ENCODE results near the gene EEF1AKMT1.
A peak's percentile ranks its signal among the peaks of the same experiment; 100 is the strongest.

EEF1AKMT1 gene, protein sequence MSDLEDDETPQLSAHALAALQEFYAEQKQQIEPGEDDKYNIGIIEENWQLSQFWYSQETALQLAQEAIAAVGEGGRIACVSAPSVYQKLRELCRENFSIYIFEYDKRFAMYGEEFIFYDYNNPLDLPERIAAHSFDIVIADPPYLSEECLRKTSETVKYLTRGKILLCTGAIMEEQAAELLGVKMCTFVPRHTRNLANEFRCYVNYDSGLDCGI

GRCh38 chr13:20773194-20774080, at the start of gene EEF1AKMT1:
EEF1AKMT1 (minus strand) TSS chr13:20773961; CDS start chr13:20757598, 16,363 bp downstream.
- peaks cover 3% of the 10 kb centered on the region for H3K36me3 ChIP-seq (ENCODE audit: control insufficient read depth, insufficient read depth, low read length)
- peaks cover 4% of the 10 kb centered on the region for H3K4me1 ChIP-seq (ENCODE audit: control insufficient read depth, insufficient read depth, low read length)
- H3K27me3 ChIP-seq (ENCODE audit: control insufficient read depth, insufficient read depth, low read length), result no peaks in the 10 kb centered on the region
- peak within 1 kb of the TSS; percentile 95 for H3K4me3 ChIP-seq (ENCODE audit: low read length)
- H3K27ac ChIP-seq (ENCODE audit: low read depth, low read length), result peak within 1 kb of the TSS; percentile 83
- H3K9ac ChIP-seq (ENCODE audit: low read length), result peak within 1 kb of the TSS; percentile 86

- H3K9ac ChIP-seq (ENCODE audit: low read length), result no peak overlapping the region
- no peak overlapping the region for H3K4me3 ChIP-seq (ENCODE audit: low read length)
- no peak overlapping the region for H3K27ac ChIP-seq (ENCODE audit: low read depth, low read length)
- H3K27me3 ChIP-seq (ENCODE audit: control insufficient read depth, insufficient read depth, low read length), result no peaks in the 10 kb centered on the region
- H3K36me3 ChIP-seq (ENCODE audit: control insufficient read depth, insufficient read depth, low read length), result no peaks in the 10 kb centered on the region
- H3K4me1 ChIP-seq (ENCODE audit: control insufficient read depth, insufficient read depth, low read length), result peaks cover 6% of the 10 kb centered on the region
These were observed 49.3 kb upstream of the EEF1AKMT1 start for GRCh38 chr13:20823071-20823470.

GRCh38 chr13:20822406-20822805, 48.6 kb upstream of the EEF1AKMT1 start:
- no peaks in the 10 kb centered on the region for H3K27me3 ChIP-seq (ENCODE audit: control insufficient read depth, insufficient read depth, low read length)
- H3K27ac ChIP-seq (ENCODE audit: low read depth, low read length), result no peak overlapping the region
- H3K4me3 ChIP-seq (ENCODE audit: low read length), result no peak overlapping the region
- peaks cover 6% of the 10 kb centered on the region for H3K4me1 ChIP-seq (ENCODE audit: control insufficient read depth, insufficient read depth, low read length)
- H3K9ac ChIP-seq (ENCODE audit: low read length), result no peak overlapping the region
- no peaks in the 10 kb centered on the region for H3K36me3 ChIP-seq (ENCODE audit: control insufficient read depth, insufficient read depth, low read length)

DNA sequence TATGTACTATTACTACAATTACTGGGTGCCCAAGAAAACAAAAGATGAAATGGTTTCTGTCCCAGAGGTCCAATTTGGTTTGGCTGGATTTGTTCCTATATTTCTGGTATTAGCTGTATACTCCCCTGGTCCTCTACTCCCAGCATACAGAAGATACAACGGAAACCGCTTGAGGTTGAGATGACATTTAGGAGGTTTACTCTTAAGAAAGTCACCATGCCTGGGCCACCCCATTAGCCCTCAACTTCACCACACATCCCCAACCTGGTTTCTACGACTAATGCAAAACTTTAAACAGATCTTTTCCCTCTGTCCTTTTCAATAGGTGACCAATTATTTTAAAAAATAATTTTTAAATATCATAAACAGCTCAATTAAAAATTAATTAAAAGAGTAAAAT, 46.0 kb upstream of the EEF1AKMT1 start:
- H3K4me3 ChIP-seq (ENCODE audit: low read length), result no peak overlapping the region
- H3K27ac ChIP-seq (ENCODE audit: low read depth, low read length), result no peak overlapping the region
- no peaks in the 10 kb centered on the region for H3K27me3 ChIP-seq (ENCODE audit: control insufficient read depth, insufficient read depth, low read length)
- no peaks in the 10 kb centered on the region for H3K4me1 ChIP-seq (ENCODE audit: control insufficient read depth, insufficient read depth, low read length)
- no peak overlapping the region for H3K9ac ChIP-seq (ENCODE audit: low read length)
- no peaks in the 10 kb centered on the region for H3K36me3 ChIP-seq (ENCODE audit: control insufficient read depth, insufficient read depth, low read length)

DNA sequence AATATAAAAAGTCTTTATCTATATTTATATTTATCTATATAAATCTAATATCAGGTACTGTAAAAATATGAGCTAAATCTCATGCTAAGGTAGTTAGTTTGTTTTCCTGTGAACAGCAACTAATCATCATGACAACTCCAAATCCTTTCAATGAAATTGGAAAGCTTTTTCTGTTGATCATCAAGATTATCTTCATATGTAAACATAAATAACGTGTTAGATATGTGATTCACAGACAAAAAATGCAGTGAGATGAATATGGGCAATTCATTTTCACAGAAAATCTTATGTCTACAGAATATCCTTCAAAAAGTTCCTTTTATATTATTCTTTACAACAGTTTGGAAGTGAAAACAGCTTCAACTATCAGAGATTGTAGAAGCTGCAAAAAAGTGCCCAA, 41.7 kb upstream of the EEF1AKMT1 start:
- H3K9ac ChIP-seq (ENCODE audit: low read length), result no peak overlapping the region
- no peak overlapping the region for H3K4me3 ChIP-seq (ENCODE audit: low read length)
- no peaks in the 10 kb centered on the region for H3K36me3 ChIP-seq (ENCODE audit: control insufficient read depth, insufficient read depth, low read length)
- H3K27me3 ChIP-seq (ENCODE audit: control insufficient read depth, insufficient read depth, low read length), result no peaks in the 10 kb centered on the region
- no peak overlapping the region for H3K27ac ChIP-seq (ENCODE audit: low read depth, low read length)
- H3K4me1 ChIP-seq (ENCODE audit: control insufficient read depth, insufficient read depth, low read length), result peaks cover 8% of the 10 kb centered on the region

- no peaks in the 10 kb centered on the region for H3K36me3 ChIP-seq (ENCODE audit: control insufficient read depth, insufficient read depth, low read length)
- H3K4me1 ChIP-seq (ENCODE audit: control insufficient read depth, insufficient read depth, low read length), result peaks cover 8% of the 10 kb centered on the region
- no peaks in the 10 kb centered on the region for H3K27me3 ChIP-seq (ENCODE audit: control insufficient read depth, insufficient read depth, low read length)
- H3K9ac ChIP-seq (ENCODE audit: low read length), result no peak overlapping the region
- no peak overlapping the region for H3K4me3 ChIP-seq (ENCODE audit: low read length)
- H3K27ac ChIP-seq (ENCODE audit: low read depth, low read length), result peak overlapping the region; percentile 64
These were observed 40.6 kb upstream of the EEF1AKMT1 start for GRCh38 chr13:20814224-20814910.

- Histone ChIP-seq H3K36me3 (ENCODE audit: control insufficient read depth, insufficient read depth, low read length) (no peaks in the 10 kb centered on the region), H3K27ac (ENCODE audit: low read depth, low read length) (no peak overlapping the region), H3K9ac (ENCODE audit: low read length) (no peak overlapping the region), H3K27me3 (ENCODE audit: control insufficient read depth, insufficient read depth, low read length) (no peaks in the 10 kb centered on the region), H3K4me1 (ENCODE audit: control insufficient read depth, insufficient read depth, low read length) (peaks cover 8% of the 10 kb centered on the region), H3K4me3 (ENCODE audit: low read length) (no peak overlapping the region)
These were observed 39.1 kb upstream of the EEF1AKMT1 start for GRCh38 chr13:20812890-20813289.

DNA sequence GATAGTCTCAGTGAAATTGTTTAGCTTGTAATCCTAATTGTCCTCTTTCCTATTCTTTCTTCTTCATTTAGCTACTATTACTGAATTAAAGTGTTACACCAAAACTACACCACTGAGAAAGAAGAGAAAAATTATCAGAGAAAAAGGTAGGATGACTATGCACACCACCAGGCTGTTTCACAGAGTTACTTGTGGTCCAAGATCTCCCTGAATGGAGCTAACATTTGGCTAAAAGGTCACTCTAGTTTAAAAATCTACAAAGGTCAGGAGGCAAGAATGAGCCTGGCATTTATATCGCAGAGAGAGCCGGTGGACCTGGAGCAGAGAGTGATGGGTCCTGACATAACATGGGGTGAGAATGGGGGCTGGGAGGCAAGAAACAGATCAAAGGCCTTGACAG, 37.0 kb upstream of the EEF1AKMT1 start:
- H3K4me1 ChIP-seq (ENCODE audit: control insufficient read depth, insufficient read depth, low read length), result peaks cover 8% of the 10 kb centered on the region
- no peak overlapping the region for H3K4me3 ChIP-seq (ENCODE audit: low read length)
- H3K27me3 ChIP-seq (ENCODE audit: control insufficient read depth, insufficient read depth, low read length), result no peaks in the 10 kb centered on the region
- H3K36me3 ChIP-seq (ENCODE audit: control insufficient read depth, insufficient read depth, low read length), result no peaks in the 10 kb centered on the region
- no peak overlapping the region for H3K27ac ChIP-seq (ENCODE audit: low read depth, low read length)
- no peak overlapping the region for H3K9ac ChIP-seq (ENCODE audit: low read length)

- Histone ChIP-seq H3K27ac (ENCODE audit: low read depth, low read length) (no peak overlapping the region), H3K36me3 (ENCODE audit: control insufficient read depth, insufficient read depth, low read length) (peaks cover 4% of the 10 kb centered on the region), H3K4me1 (ENCODE audit: control insufficient read depth, insufficient read depth, low read length) (peaks cover 8% of the 10 kb centered on the region), H3K4me3 (ENCODE audit: low read length) (no peak overlapping the region), H3K27me3 (ENCODE audit: control insufficient read depth, insufficient read depth, low read length) (no peaks in the 10 kb centered on the region), H3K9ac (ENCODE audit: low read length) (no peak overlapping the region)
These were observed 35.1 kb upstream of the EEF1AKMT1 start for GRCh38 chr13:20808874-20809273.

DNA sequence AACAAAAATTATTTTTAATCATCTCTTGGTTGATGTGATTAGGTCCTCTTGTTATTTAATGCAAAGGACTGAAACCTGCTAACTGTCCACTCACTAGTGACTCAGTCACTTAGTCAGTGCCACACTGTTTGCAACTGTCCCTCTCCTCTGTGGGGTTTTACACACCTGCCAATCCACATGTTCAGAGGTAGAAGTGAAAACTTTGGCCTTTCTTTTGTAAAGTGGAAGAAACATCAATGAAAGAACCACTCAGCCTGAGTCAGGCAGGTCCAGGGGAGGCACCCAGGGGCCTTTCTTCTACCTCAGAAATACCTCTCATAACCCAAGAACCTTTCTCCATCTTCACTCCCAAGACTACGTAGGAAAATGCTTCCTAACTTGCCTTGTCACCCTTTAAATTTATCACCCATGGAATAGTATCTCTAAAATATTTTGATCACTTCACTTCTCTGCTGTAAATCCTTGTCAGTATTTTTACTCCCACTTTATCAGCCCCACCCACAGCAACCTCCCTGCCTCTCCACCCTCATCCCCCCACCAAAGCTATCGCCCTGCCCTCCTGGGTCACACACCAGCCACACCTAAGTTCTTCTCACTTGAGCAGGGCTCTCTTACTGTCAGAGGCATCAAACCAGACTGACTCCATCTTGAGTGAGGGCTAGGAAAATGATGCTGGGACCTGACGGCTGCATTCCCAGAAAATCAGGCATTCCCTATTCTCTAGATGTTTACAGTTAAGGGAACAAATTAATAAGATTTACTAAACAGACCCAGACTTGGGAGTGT, 29.6 kb upstream of the EEF1AKMT1 start:
- Histone ChIP-seq H3K4me3 (ENCODE audit: low read length) (no peak overlapping the region), H3K36me3 (ENCODE audit: control insufficient read depth, insufficient read depth, low read length) (peaks cover 7% of the 10 kb centered on the region), H3K27me3 (ENCODE audit: control insufficient read depth, insufficient read depth, low read length) (no peaks in the 10 kb centered on the region), H3K27ac (ENCODE audit: low read depth, low read length) (no peak overlapping the region), H3K9ac (ENCODE audit: low read length) (no peak overlapping the region), H3K4me1 (ENCODE audit: control insufficient read depth, insufficient read depth, low read length) (no peaks in the 10 kb centered on the region)

GRCh38 chr13:20801707-20802106, 27.9 kb upstream of the EEF1AKMT1 start:
- Histone ChIP-seq H3K4me3 (ENCODE audit: low read length) (no peak overlapping the region), H3K9ac (ENCODE audit: low read length) (no peak overlapping the region), H3K27me3 (ENCODE audit: control insufficient read depth, insufficient read depth, low read length) (no peaks in the 10 kb centered on the region), H3K36me3 (ENCODE audit: control insufficient read depth, insufficient read depth, low read length) (peaks cover 10% of the 10 kb centered on the region), H3K4me1 (ENCODE audit: control insufficient read depth, insufficient read depth, low read length) (no peaks in the 10 kb centered on the region), H3K27ac (ENCODE audit: low read depth, low read length) (no peak overlapping the region)
